ENCODE results near the gene PCDHGB1. TPM values are rescaled to one million over a fixed set of nuclear protein-coding genes. Genes with fewer than 3 reads are reported as not detected.

The PCDHGB1 gene
- total RNA-seq, 1 donor from 2014 or later: 0.99 TPM

DNA sequence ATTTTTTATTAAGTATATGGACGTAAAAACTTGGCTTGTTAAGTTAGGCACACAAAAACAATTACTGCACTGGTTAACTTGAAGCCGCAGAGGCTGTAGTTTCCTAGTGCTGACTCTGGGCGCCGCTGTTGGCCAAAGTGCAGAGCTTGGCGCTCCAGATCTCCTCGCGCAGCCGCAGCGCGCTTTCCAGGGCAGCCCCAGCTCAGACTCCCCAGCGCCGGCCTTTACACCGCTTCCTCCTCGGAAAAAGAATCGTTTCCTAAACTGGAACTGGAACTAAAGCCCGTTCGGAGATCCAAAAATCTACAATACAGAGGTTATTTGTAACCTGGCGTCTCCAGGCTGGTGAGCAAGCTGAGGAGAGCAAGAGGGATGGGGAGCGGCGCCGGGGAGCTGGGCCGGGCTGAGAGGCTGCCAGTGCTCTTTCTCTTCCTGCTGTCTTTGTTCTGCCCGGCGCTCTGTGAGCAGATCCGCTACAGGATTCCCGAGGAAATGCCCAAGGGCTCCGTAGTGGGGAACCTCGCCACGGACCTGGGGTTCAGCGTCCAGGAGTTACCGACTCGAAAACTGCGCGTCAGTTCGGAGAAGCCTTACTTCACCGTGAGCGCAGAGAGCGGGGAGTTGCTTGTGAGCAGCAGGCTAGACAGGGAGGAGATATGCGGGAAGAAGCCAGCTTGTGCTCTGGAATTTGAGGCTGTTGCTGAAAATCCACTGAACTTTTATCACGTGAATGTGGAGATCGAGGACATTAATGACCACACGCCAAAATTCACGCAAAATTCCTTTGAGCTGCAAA, 48.1 kb downstream of the PCDHGB1 start, which contains the start of gene PCDHGB5:
PCDHGB5 (plus strand) TSS at position 192 of the 796 bp plus-strand sequence; CDS start at position 373, 181 bp downstream.

Other genes starting within 250 kb of the PCDHGB1 start
- gene PCDHB3, start 249.6 kb upstream of the PCDHGB1 start, total RNA-seq: 0.36 and 0.38 TPM in 2 replicates
- 0.09 TPM in 2 replicates for gene PCDHB4, start 228.3 kb upstream of the PCDHGB1 start, total RNA-seq
- gene PCDHB5, start 214.9 kb upstream of the PCDHGB1 start, total RNA-seq: 0.56 and 1.4 TPM in 2 replicates
- gene PCDHB6, start 200.0 kb upstream of the PCDHGB1 start, total RNA-seq: 0.09 TPM in 2 replicates
- gene PCDHB7, start 177.5 kb upstream of the PCDHGB1 start, total RNA-seq: 0.45 and 0.56 TPM in 2 replicates
- 0.18 and 0.94 TPM in 2 replicates for gene PCDHB8, start 172.3 kb upstream of the PCDHGB1 start, total RNA-seq
- 0.09 and 0.19 TPM in 2 replicates for gene PCDHB16, start 167.7 kb upstream of the PCDHGB1 start, total RNA-seq
- 0.27 and 0.28 TPM in 2 replicates for gene PCDHB9, start 162.9 kb upstream of the PCDHGB1 start, total RNA-seq
- 0.72 and 1.0 TPM in 2 replicates for gene PCDHB10, start 157.7 kb upstream of the PCDHGB1 start, total RNA-seq
- 0.38 and 0.99 TPM in 2 replicates for gene PCDHB11, start 150.5 kb upstream of the PCDHGB1 start, total RNA-seq
- 0.47 and 0.54 TPM in 2 replicates for gene PCDHB12, start 141.4 kb upstream of the PCDHGB1 start, total RNA-seq
- 0.99 and 1.6 TPM in 2 replicates for gene PCDHB13, start 136.2 kb upstream of the PCDHGB1 start, total RNA-seq
- gene PCDHB14, start 126.8 kb upstream of the PCDHGB1 start, total RNA-seq: 1.3 and 1.6 TPM in 2 replicates
- gene PCDHB15, start 104.7 kb upstream of the PCDHGB1 start, total RNA-seq: 0.90 and 1.7 TPM in 2 replicates
- 0.09 and 0.19 TPM in 2 replicates for gene SLC25A2, start 46.0 kb upstream of the PCDHGB1 start, total RNA-seq
- gene TAF7, start 29.3 kb upstream of the PCDHGB1 start, total RNA-seq: 71.7 and 90.4 TPM in 2 replicates
- 0.36 and 1.0 TPM in 2 replicates for gene PCDHGA1, start 19.6 kb upstream of the PCDHGB1 start, total RNA-seq
- 0.90 and 3.0 TPM in 2 replicates for gene PCDHGA2, start 11.3 kb upstream of the PCDHGB1 start, total RNA-seq
- gene PCDHGA3, start 6.3 kb upstream of the PCDHGB1 start, total RNA-seq: 0.54 and 1.9 TPM in 2 replicates
- 2.6 and 5.0 TPM in 2 replicates for gene PCDHGA4, start 4.9 kb downstream of the PCDHGB1 start, total RNA-seq
- 2.0 and 2.2 TPM in 2 replicates for gene PCDHGB2, start 9.9 kb downstream of the PCDHGB1 start, total RNA-seq
- gene PCDHGA5, start 14.1 kb downstream of the PCDHGB1 start, total RNA-seq: 0.90 and 1.2 TPM in 2 replicates
- 3.1 and 4.0 TPM in 2 replicates for gene PCDHGB3, start 20.1 kb downstream of the PCDHGB1 start, total RNA-seq
- gene PCDHGA6, start 23.8 kb downstream of the PCDHGB1 start, total RNA-seq: 2.2 and 2.8 TPM in 2 replicates
- gene PCDHGA7, start 32.6 kb downstream of the PCDHGB1 start, total RNA-seq: 1.4 and 2.2 TPM in 2 replicates
- gene PCDHGB4, start 37.6 kb downstream of the PCDHGB1 start, total RNA-seq: 14.9 and 16.3 TPM in 2 replicates
- gene PCDHGA8, start 42.5 kb downstream of the PCDHGB1 start, total RNA-seq: 1.3 and 2.4 TPM in 2 replicates
- 12.7 and 14.3 TPM in 2 replicates for gene PCDHGB5, start 47.8 kb downstream of the PCDHGB1 start, total RNA-seq
- 1.6 and 3.1 TPM in 2 replicates for gene PCDHGA9, start 52.7 kb downstream of the PCDHGB1 start, total RNA-seq
- gene PCDHGB6, start 57.9 kb downstream of the PCDHGB1 start, total RNA-seq: 1.7 and 2.7 TPM in 2 replicates
- 3.3 and 3.9 TPM in 2 replicates for gene PCDHGA10, start 62.9 kb downstream of the PCDHGB1 start, total RNA-seq
- gene PCDHGB7, start 67.6 kb downstream of the PCDHGB1 start, total RNA-seq: 5.8 and 6.8 TPM in 2 replicates
- 7.2 and 10.1 TPM in 2 replicates for gene PCDHGA11, start 71.0 kb downstream of the PCDHGB1 start, total RNA-seq
- gene PCDHGA12, start 80.4 kb downstream of the PCDHGB1 start, total RNA-seq: 4.8 and 6.7 TPM in 2 replicates
- 9.2 and 10.3 TPM in 2 replicates for gene PCDHGC3, start 125.9 kb downstream of the PCDHGB1 start, total RNA-seq
- gene PCDHGC4, start 134.9 kb downstream of the PCDHGB1 start, total RNA-seq: 0.90 and 1.4 TPM in 2 replicates
- gene PCDHGC5, start 139.0 kb downstream of the PCDHGB1 start, total RNA-seq: 0.45 and 0.94 TPM in 2 replicates

Measured in endothelial cell of coronary artery (primary cell).